Measurements from ENCODE around the gene HEG1.
"Not testable (repeated sequence)": the region's sequence is repeated elsewhere in the genome, so short reads cannot be mapped to it uniquely, and the experiment has no call there.

Gene HEG1, protein sequence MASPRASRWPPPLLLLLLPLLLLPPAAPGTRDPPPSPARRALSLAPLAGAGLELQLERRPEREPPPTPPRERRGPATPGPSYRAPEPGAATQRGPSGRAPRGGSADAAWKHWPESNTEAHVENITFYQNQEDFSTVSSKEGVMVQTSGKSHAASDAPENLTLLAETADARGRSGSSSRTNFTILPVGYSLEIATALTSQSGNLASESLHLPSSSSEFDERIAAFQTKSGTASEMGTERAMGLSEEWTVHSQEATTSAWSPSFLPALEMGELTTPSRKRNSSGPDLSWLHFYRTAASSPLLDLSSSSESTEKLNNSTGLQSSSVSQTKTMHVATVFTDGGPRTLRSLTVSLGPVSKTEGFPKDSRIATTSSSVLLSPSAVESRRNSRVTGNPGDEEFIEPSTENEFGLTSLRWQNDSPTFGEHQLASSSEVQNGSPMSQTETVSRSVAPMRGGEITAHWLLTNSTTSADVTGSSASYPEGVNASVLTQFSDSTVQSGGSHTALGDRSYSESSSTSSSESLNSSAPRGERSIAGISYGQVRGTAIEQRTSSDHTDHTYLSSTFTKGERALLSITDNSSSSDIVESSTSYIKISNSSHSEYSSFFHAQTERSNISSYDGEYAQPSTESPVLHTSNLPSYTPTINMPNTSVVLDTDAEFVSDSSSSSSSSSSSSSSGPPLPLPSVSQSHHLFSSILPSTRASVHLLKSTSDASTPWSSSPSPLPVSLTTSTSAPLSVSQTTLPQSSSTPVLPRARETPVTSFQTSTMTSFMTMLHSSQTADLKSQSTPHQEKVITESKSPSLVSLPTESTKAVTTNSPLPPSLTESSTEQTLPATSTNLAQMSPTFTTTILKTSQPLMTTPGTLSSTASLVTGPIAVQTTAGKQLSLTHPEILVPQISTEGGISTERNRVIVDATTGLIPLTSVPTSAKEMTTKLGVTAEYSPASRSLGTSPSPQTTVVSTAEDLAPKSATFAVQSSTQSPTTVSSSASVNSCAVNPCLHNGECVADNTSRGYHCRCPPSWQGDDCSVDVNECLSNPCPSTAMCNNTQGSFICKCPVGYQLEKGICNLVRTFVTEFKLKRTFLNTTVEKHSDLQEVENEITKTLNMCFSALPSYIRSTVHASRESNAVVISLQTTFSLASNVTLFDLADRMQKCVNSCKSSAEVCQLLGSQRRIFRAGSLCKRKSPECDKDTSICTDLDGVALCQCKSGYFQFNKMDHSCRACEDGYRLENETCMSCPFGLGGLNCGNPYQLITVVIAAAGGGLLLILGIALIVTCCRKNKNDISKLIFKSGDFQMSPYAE (N-terminal part only)

DNA sequence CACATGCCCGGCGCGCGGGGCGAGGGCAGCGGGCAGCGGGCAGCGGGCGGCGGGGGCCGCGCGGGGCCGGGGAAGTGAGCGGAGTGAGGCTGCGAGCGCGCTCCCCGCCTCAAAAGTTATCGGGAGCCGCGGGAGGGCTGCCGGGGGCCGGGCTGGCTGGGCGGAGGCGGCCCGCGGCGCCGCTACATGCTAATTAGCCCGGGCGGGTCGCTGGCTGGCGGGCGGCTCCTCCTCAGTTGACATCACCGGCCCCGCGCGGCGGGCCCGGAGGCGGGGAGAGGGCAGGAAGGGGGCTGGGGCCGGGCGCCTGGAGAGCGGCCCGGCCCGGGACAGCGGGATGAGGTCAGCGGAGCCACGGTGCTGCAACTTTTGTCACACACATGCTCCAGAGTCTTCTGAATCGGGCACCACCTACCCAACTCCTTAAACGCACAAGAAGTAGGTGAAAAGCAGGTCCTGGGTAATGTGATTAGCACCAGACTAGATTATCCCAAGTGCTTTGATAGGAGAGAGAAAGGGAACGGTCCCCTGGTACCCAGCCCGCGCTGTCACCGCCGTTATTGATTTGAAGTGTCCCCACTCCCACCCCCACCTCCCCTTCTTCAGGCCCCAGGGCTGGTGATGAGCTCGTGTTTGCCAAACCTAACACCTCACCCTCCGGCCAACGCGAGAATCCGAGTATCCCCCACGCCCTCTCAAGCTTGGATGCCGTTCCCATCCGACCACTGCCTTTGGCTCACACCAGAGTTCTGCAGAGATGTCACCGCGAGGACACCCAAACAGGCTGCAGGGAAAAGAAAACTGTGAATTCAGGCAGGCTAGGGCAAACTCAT, at the start of gene HEG1:
Gene HEG1, minus strand, starts transcription at position 85 of the 833 bp plus-strand sequence. CDS start 107 bp downstream, outside the sequence.
- no peak for DNase-seq

DNA sequence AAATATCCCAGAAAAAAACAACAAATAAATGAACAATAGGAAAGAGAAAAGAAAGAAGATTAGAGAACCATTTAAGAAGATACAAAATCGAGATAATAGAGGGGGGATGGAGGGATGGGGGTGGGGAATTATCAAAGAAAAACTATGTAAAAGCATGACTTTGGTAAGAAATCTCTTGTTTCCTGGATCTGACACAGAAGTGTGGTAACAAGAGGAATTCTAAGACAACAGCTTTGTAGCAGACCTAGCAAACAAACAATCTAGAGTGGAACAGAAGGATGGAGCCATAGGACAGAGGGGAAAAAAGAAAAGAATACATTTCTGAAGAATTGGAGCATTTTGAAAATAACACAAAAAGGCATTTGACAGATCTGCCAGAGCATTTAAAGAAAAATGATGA, 49.3 kb upstream of the HEG1 start:
- no peak for DNase-seq

DNA sequence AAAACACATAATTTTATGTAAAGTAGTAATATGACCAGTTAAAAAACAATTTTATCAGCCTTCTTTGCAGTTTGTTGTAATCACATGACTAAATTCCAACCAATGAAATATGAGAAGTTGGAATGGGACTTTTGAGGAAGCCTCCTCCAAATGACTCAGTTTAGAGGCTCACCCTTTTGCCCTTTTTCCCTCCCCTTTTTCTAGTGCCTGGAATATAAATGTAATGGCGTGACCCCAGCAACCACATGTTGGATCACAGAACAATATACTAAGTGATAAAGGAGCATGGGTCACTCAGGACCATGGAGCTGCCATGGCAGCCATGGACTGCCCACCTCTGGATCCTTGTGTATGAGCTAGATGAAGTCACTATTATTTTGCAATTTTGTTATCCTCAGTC, 48.8 kb upstream of the HEG1 start:
- DNase-seq = no peak

DNA sequence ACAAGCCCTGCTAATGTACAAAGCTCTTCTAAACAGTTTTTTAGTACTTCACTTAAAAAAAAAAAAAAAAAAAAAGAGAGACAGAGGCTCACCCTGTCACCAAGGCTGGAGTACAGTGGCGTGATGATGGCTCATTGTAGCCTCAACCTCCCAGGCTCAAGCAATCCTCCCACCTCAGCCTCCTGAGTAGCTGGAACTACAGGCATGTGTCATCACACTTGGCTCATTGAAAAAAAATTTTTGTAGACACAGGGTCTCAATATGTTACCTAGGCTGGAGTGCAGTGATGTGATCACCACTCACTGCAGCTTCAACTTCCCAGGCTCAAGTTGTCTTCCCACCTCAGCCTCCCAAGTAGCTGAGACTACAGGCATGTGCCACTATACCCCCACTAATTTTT, 47.6 kb upstream of the HEG1 start:
- DNase-seq = no peak

DNA sequence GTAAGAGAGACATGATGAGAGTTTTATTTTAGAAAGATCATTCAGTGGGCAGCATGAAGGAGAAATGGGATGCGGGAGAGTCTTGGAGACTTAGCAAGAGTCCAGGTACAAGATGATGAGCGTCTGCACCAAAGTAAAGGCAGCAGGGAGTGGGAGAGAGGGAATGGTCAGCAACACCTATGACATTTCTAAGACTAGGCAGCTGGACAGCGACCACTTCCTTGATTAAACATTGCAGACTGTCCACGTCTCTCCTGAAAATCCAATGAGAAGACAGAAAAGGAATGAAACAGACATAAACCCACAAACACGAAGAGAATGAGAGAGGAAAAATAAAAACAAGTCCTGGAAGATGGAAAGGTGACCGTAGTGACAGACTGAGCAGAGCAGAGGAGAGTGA, 46.7 kb upstream of the HEG1 start:
- no peak for DNase-seq

DNA sequence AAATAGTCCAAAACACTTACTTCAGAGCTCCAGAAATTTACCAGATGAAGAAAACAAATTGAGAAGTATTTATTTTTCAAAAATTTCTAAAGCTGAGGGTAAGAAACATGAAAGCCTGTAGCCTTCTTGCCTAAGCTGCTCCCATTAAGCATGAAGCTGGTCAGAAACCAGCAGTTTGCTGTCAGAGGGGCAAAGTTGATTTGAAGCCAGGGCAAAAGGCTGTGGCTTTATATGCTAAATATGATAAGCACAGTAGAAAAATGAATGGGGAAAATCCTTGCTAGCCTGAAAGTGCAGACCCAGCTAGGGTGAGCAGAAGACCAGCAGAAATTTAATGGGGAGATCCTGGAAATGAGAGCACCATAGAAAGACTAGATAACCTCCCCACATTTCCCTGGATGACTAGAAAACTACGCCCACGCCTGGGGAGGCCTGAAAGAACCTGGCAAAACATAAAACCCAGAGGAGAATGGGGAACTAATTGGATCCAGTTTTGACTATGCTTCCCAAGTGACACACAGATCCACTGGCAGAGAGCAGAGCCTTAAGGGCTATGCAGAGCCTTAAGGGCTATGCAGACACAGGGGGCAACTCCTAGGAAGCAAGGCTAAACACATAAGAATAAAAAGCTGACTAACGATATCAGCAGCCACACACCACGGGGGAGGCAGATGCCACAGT, 43.0 kb upstream of the HEG1 start:
- no peak for DNase-seq

DNA sequence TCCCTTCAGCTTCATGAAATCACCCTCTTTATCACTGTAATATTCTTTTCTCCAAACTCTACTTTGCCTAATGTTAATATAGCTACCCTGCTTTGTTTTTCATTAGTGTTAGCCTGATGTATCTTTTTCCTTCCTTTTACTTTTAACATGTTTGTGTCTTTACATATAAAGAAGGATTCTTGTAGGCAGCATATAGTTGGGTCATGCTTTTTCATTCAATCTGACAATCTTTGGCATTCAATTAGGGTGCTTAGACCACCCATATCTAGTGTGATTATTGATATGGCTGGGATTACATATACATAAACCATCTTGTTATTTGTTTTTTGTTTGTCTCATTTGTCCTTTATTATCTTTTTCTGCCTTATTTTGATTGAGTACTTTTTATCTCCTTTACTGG, 34.9 kb upstream of the HEG1 start:
- DNase-seq = no peak

DNA sequence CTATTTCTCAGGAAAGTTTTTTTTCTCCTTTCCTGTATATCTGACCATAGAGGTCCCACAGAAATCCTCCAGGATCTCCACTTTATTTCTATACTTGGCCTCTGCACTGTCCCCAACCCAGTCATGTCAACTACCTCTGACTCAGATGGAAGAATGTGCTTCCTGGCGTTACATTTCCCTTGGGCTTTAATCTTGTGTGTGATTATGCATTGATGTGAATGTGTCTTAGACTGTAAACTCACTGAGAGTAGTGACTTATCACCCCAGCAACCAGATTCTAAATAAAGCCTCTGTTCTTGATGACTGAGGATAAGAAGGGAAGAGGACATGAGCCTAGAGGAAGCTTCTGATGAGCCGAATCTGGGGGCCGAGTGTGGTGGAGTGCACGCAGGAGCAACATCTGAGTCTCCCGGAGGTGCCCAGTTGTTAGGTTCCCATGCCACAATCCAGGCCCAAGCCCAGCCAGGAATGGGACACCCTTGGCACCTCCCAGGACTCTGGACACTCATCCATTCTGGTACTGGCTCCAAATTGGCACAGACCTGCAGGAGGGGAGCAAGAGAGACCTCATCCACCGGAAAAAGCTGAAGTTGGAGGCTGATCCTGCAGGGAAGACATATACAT, 32.1 kb upstream of the HEG1 start:
- no peak for DNase-seq

DNA sequence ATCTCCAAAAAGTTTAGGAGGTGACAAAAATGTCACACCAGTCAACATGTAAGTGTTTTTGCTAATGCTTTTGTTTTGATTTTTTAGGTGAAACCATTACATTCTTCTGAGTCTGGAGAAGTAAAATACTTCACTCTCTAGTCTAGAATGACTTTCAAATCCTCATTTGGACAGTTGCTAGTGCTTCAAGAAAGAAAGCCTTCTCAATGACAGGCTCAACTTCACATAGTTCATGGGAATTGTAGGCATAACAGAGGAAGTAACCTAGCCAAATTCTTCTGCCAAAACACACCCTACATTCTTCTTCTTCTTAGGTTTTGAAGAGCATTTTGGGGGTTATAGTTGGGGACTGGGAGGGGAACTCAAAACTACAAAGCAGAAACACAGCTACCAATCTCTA, 29.4 kb upstream of the HEG1 start:
- no peak for DNase-seq

DNA sequence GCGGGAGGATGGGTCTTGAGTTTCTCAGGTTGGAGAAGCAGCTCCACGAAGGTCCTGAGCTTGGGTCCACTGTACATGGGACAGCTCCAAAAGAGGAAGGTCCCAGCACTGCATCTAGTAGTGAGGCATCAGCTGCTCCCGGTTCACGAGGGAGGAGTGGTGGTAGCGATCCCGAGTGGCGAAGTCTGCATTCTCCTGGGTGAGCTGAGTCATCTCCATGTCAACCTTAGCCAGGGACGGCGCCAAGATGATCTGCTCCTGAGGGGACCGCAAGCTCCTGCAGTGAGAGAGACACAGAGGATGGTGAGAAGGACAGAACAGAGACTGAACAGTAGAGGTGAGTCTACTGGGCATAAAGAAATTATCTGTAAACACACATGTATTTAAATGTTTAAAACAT, 28.0 kb upstream of the HEG1 start:
- DNase-seq = no peak

DNA sequence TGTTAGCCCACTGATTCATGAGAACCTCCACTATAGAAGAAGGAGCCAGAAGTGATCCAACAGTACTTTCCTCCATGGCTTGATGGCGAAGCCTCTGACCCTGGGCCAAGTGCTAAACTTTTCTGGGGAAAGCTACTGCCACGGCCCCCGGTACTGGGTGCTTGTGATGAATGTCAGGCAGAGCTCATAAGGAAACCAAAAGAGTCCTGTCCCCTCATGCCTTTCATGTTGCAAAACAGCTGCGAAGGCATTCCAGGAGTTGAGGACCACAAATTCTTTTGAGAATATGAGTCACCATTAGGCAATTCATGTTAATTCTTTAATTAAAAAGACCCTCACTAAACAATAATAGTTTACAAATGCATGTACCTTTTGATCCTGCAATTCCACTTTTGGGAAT, 26.5 kb upstream of the HEG1 start:
- DNase-seq = not testable (repeated sequence)

DNA sequence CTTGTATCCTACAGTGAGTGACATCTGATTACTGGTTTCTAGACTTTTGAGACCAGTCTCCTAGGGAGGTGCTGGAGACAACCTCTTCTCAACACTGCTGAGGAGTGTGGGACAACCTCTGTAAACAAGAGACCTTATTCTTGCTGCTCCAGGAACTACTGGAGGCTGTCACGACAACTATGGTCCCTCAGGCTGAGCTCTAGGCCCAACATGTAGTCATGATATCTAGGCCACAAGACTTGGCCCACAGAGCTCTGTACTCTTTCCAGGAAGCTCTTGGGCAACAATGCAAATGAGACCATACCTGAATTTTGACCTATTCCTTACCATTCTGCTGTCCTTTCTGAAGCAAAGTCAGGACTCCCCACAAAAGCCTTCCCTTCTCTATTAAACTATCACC, 24.3 kb upstream of the HEG1 start:
- DNase-seq = no peak

DNA sequence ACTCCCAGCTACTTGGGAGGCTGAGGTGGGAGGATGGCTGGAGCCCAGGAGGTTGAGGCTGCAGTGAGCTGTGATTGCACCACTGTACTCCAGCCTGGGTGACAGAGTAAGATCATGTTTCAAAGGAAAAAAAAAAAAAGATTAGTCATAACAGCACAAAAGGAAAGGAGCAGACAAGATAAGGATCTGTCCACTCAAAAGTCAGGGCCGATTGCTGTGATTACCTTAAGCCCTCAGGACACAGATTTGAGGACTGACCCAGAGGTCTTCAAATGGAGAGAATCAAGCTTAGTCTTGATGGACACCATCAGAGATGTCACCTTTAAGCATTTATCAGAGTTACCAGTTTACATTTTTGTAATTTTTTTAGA, 23.9 kb upstream of the HEG1 start:
- no peak for DNase-seq

DNA sequence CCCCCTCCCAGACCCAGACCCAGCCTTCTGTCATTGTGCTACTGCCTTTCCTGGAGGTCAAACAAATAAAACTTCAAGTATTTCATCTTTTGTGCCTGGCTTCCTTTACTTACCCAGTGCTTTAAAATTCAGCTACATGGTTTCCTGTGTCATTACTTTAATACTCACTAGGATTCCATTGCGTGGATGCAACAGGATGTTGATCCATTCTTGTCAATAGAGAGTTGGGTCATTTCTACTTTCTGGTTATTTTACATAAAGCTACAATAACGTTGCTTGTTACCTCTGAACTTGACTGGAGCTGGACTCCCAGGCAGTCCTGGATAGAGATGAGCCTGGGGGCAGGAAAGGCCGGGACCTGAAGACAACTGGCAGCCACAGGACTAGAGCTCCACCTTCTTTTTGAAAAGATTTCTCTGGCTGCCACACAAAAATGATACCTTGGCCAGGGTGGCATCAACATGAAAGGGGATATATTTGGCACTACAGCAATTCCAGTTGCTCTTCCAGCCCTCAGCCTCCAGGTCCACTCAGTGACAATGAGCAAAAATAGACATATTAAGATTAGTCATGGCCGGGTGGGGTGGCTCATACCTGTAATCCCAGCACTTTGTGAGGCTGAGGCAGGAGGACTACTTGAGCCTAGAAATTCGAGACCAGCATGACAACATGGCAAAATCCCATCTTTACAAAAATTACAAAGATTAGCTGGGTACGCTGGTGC, 23.3 kb upstream of the HEG1 start:
- no peak for DNase-seq

DNA sequence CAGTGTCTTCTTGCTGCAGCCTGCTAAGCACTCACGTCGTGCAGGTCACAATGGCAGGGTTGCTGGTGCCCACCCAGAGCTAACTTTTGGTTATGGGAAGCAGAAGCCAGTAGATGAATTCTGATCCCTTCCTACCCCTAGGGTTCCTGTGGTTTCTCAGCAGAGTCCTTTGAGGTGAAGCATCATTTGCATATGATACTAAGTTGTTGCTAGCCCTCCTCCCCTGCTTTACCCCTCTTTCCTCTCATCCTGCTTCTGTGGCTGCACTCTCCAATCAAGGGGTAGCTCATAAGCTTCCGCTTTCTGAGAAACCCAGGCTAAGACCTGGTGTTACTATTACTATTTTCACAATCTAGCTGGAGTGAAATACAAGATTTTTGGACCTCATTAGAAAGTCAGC, 22.1 kb upstream of the HEG1 start:
- no peak for DNase-seq

DNA sequence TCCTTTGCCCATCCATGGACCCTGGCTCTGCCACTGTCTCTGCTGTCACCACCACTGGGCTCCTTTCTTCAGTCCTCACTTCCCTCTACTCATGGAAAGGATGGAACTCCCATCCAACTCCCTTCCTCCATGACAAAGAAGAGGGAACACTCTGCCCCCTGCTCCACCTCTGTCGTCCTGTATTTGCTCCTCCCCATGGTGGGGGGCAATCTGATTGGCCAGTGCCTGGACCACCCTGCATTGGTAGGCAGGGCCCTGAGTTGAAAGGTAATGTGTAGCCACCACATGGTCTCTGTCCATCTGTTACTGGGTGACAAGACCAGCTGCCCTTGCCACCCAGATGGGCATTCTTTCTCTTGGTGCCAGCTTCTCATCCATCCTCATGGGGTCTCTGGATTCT, 20.7 kb upstream of the HEG1 start:
- DNase-seq = no peak

DNA sequence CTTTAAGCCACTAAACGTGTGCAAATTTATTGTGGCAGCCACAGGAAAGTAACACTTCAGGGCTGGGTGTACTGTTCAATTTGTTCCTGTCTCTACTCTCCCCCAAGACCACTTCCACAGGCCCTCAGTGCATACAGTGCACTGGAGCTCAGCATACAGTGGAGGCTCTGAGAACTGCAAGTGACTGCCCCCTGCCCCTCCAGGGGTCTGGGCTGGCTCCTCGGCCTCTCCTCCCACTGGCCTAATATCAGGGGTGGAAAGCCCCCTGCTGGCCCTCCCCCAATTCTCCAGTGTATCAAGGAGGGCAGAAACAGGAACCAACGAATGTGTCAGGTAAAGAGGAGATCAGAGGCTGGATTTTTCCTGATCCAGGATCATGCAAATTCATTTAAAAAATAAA, 19.9 kb upstream of the HEG1 start:
- DNase-seq = no peak

DNA sequence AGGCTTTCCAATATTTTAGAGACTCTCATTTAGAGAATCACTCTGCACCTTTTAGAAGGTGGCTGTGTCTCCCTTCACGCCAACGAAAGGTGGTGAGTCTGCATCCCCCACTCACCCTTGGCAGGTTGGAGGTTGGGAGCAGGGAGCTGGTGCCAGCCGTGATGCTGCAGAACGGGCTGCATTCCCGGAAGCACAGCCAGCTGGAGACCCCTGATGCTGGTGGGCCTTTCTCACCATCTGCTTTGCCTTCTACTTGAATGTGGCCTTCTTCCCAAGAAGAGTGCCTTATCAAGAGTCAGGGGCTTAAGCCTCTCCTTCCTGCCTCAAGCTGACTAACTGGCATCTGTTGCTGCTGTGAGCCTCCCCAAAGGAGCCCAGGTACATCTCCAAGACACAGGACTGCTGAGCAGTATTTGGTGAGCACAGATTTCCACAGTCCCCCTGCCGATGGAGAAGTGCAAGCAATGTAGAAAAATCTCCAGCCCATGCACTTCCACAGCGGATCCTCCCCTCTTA, 17.7 kb upstream of the HEG1 start:
- DNase-seq = no peak

DNA sequence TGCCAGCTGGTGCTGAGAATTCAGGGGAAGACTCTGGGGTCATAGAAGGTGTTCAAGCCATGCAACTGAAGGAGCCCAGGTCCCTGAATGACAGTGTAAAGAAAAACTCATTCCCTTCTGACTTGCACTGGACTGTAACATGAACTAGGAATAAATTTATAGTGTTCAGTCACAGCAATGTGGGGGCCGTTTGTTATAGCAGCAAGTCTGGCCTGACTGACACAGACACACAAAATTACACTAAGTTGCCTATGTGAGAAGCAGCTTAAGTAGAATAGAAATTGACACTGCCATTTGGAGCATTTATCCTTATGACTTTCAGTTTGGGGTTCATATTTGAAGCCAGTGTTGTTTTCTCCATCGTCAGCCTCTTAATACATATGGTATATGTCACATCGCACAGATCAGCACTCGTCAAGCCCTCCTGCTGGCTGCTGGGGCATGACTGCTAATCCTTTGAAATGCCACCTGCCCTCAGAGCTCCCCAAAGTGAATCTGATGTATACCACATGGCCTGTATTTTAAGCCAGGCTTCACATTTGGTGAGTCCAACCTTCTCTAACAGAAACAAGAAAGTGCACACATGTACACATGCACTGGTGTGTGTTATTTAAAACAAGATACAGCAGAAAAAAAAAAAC, 17.1 kb upstream of the HEG1 start:
- no peak for DNase-seq

DNA sequence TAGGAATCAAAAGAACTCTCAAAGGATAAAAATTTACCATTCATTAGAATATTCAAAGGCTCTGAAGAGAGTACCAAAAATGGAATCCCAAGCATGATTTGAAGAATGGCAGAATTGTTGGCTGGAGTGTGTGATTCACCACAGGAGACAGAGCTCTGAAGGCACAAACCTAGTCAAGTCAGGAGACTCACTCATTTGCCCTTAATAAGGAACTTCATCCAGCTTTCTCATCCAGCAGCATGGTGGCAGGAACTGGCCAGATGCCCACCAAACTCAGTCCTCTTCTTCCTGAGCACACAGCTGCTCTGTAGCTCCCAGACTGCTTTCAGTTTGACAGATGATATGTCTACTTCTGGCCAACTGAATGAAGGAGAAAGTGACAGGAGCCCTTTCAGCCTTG, 16.5 kb upstream of the HEG1 start:
- DNase-seq = no peak

All from NCI-H187 treated with DMSO at 0.1 percent for 48 hours (cell line).